ENCODE data around the gene NBDY. TPM values are rescaled to one million over a fixed set of nuclear protein-coding genes. Genes with fewer than 3 reads are reported as not detected.

The NBDY gene
- total and polyA plus RNA-seq, 2 of the 13 experiments (the other 11 are each of a cell fraction or from before 2014, with no cell fraction given), result 1.4 to 1.7 TPM

- TF ChIP-seq SRSF1 (optimal IDR thresholded peaks at IDR 0.05; ENCODE audit: low read depth, low read length), result no peak
Measured at GRCh38 chrX:56728752-56729151, 291 bp upstream of the NBDY start (continued).

- no TSS peak for BruUV-seq (replicated peaks)
- no peaks in the 10 kb centered on the region for H3K79me2 ChIP-seq (ENCODE audit: insufficient read depth, low read length)
- peak; percentile 17 for DNase-seq (ENCODE audit: low spot score)
- peak; percentile 76 for TF ChIP-seq STAG1 (CRISPR knock-in tag; IDR thresholded peaks at IDR 0.05)
- TF ChIP-seq YEATS2 (CRISPR knock-in tag; IDR thresholded peaks at IDR 0.05; ENCODE audit: borderline replicate concordance), result no peak
- TF ChIP-seq TMF1 (CRISPR knock-in tag; IDR thresholded peaks at IDR 0.05; ENCODE audit: low read depth), result no peak
- TF ChIP-seq SMC3 (IDR thresholded peaks at IDR 0.05; ENCODE audit: low read length), result peak; percentile 45; the same call in 1 of the 2 replicates
- no peak for TF ChIP-seq ZNF891 (CRISPR knock-in tag; IDR thresholded peaks at IDR 0.05)
- TF ChIP-seq MIXL1 (CRISPR knock-in tag; IDR thresholded peaks at IDR 0.05), result 0 out of 2 replicates have a peak, but pooled peaks have one; percentile 25
- TF ChIP-seq CTCF (CRISPR knock-in tag; IDR thresholded peaks at IDR 0.05), result peak; percentile 71
- TF ChIP-seq NFYC (CRISPR knock-in tag; IDR thresholded peaks at IDR 0.05), result no peak
- no peak for TF ChIP-seq CHCHD3 (CRISPR knock-in tag; IDR thresholded peaks at IDR 0.05)
- TF ChIP-seq PAX8 (CRISPR knock-in tag; IDR thresholded peaks at IDR 0.05; ENCODE audit: borderline replicate concordance), result no peak
- no peak for TF ChIP-seq ZNF615 (CRISPR knock-in tag; IDR thresholded peaks at IDR 0.05; ENCODE audit: borderline replicate concordance)
- TF ChIP-seq XBP1 (CRISPR knock-in tag; IDR thresholded peaks at IDR 0.05), result no peak
- H2AFZ ChIP-seq (ENCODE audit: low read length), result no peak overlapping the region
- no peaks in the 10 kb centered on the region for H3K27me3 ChIP-seq (ENCODE audit: control insufficient read depth in 1 of 2, insufficient read depth in 2 of 2, low read length in 2 of 2)
- intact Hi-C loops (cut with micrococcal nuclease; ENCODE audit: unreplicated experiment), result loop anchor here (1.0 kb wide), 1 partner anchor 451 kb away; no protein-coding TSS in a partner anchor
- in situ Hi-C loops (cut with HindIII; ENCODE audit: extremely low pct_ligation_motif_present, low pct_unique_long_range_greater_than_20kb), result loop anchor here (25.0 kb wide), 1 partner anchor 446 kb away; no protein-coding TSS in a partner anchor
- ChIA-PET CTCF (ENCODE audit: low intra/inter-chr PET ratio, low total read pairs) (interaction anchor here (0.8 to 1.9 kb wide), 2 partner anchors 451 to 453 kb away, joined by 3 to 7 read pairs; no protein-coding TSS in a partner anchor), POLR2A (no interaction called here)
- no peak overlapping the region for H3K4me2 ChIP-seq (ENCODE audit: low read depth, low read length)
- peak; percentile 86 for FAIRE-seq
- WGBS (ENCODE audit: low lambda C conversion rate), result 47% methylated on average over 2 of the region's 2 CpGs
- H3K9ac ChIP-seq (ENCODE audit: insufficient read depth, low read depth, low read length), result no peak overlapping the region
- no peak overlapping the region for H3K4me3 ChIP-seq (replicated peaks in 1 of 3; ENCODE audit: insufficient read depth in 1 of 3, low read depth in 2 of 3, low read length in 3 of 3)
- no peaks in the 10 kb centered on the region for H3K36me3 ChIP-seq (replicated peaks in 1 of 2; ENCODE audit: control insufficient read depth in 1 of 2, insufficient read depth in 2 of 2, low read length in 2 of 2)
- no peaks in the 10 kb centered on the region for H3K9me3 ChIP-seq (ENCODE audit: low read length)
- no peaks in the 10 kb centered on the region for H4K20me1 ChIP-seq (ENCODE audit: insufficient read depth, low read length)
- no peak overlapping the region for H3K27ac ChIP-seq (ENCODE audit: extremely low read length, insufficient read depth, low read length)
- ATAC-seq, result peak; percentile 62; the same call in 2 of the 3 replicates
- no peaks in the 10 kb centered on the region for H3K4me1 ChIP-seq (ENCODE audit: insufficient read depth, low read length)
Measured at GRCh38 chrX:56733459-56734046, 4.5 kb downstream of the NBDY start.
